Measurements from ENCODE around the gene IGFLR1.

- TF ChIP-seq NR3C1 (CRISPR knock-in tag; conservative IDR thresholded peaks at IDR 0.05; ENCODE audit: low read depth): no peak
- TF ChIP-seq, protein P1, sequence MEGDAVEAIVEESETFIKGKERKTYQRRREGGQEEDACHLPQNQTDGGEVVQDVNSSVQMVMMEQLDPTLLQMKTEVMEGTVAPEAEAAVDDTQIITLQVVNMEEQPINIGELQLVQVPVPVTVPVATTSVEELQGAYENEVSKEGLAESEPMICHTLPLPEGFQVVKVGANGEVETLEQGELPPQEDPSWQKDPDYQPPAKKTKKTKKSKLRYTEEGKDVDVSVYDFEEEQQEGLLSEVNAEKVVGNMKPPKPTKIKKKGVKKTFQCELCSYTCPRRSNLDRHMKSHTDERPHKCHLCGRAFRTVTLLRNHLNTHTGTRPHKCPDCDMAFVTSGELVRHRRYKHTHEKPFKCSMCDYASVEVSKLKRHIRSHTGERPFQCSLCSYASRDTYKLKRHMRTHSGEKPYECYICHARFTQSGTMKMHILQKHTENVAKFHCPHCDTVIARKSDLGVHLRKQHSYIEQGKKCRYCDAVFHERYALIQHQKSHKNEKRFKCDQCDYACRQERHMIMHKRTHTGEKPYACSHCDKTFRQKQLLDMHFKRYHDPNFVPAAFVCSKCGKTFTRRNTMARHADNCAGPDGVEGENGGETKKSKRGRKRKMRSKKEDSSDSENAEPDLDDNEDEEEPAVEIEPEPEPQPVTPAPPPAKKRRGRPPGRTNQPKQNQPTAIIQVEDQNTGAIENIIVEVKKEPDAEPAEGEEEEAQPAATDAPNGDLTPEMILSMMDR (IDR thresholded peaks at IDR 0.05): no peak
- TF ChIP-seq MAX (CRISPR knock-in tag; IDR thresholded peaks at IDR 0.05): no peak
- TF ChIP-seq, protein P2, sequence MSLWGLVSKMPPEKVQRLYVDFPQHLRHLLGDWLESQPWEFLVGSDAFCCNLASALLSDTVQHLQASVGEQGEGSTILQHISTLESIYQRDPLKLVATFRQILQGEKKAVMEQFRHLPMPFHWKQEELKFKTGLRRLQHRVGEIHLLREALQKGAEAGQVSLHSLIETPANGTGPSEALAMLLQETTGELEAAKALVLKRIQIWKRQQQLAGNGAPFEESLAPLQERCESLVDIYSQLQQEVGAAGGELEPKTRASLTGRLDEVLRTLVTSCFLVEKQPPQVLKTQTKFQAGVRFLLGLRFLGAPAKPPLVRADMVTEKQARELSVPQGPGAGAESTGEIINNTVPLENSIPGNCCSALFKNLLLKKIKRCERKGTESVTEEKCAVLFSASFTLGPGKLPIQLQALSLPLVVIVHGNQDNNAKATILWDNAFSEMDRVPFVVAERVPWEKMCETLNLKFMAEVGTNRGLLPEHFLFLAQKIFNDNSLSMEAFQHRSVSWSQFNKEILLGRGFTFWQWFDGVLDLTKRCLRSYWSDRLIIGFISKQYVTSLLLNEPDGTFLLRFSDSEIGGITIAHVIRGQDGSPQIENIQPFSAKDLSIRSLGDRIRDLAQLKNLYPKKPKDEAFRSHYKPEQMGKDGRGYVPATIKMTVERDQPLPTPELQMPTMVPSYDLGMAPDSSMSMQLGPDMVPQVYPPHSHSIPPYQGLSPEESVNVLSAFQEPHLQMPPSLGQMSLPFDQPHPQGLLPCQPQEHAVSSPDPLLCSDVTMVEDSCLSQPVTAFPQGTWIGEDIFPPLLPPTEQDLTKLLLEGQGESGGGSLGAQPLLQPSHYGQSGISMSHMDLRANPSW (CRISPR knock-in tag; conservative IDR thresholded peaks at IDR 0.05; ENCODE audit: low read depth): no peak
- no peak for TF ChIP-seq E2F1 (CRISPR knock-in tag; IDR thresholded peaks at IDR 0.05)
- no peak for TF ChIP-seq NFYB (CRISPR knock-in tag; conservative IDR thresholded peaks at IDR 0.05; ENCODE audit: low read depth)
These were observed 11.9 kb downstream of the IGFLR1 start for GRCh38 chr19:35730326-35730725.
